HG03139 (cell line): Measurements from ENCODE around the gene YJU2.
"Not testable (repeated sequence)": the region's sequence is repeated elsewhere in the genome, so short reads cannot be mapped to it uniquely, and the experiment has no call there.

Experiments
- ATAC-seq: cut with Tn5 transposase; IDR thresholded peaks from one replicate; pipeline ENCODE4 v1.9.1; 2021; ENCODE audit not compliant: unreplicated experiment

YJU2 gene

GRCh38 chr19:4267101-4267900 is 20.4 kb downstream of the YJU2 start:
- ATAC-seq: no peak

GRCh38 chr19:4267901-4268815 is 21.3 kb downstream of the YJU2 start:
- ATAC-seq: no peak

DNA sequence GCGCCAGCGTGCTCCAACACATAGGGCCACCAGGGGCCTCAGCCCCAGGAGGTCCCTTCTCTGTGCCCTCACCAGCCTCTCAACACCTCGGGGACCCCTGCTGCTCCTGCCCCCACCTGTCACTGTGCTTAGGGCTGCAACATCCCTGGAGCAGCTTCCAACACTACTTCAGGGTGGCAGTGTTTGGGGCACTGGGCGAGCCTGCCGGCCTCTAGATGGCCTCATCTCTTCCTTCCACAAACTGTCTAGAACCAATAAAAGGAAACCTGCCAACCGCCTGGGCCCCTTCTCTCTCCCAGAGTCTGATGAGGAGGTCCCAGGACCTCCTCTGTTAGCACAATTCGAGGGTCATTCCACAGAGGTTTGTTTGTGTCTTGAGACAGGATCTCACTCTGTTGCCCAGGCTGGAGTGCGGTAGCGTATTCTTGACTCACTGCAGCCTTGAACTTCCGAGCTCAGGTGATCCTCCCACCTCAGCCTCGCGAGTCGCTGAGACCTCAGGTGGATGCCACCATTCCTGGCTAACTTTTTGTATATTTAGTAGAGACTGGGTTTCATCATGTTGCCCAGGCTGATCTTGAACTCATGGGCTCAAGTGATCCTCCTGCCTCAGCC is 22.0 kb downstream of the YJU2 start:
- no peak for ATAC-seq

GRCh38 chr19:4272894-4273293 is 26.0 kb downstream of the YJU2 start:
- no peak for ATAC-seq

- ATAC-seq: not testable (repeated sequence)
These were observed 27.4 kb downstream of the YJU2 start for GRCh38 chr19:4274321-4274686.

DNA sequence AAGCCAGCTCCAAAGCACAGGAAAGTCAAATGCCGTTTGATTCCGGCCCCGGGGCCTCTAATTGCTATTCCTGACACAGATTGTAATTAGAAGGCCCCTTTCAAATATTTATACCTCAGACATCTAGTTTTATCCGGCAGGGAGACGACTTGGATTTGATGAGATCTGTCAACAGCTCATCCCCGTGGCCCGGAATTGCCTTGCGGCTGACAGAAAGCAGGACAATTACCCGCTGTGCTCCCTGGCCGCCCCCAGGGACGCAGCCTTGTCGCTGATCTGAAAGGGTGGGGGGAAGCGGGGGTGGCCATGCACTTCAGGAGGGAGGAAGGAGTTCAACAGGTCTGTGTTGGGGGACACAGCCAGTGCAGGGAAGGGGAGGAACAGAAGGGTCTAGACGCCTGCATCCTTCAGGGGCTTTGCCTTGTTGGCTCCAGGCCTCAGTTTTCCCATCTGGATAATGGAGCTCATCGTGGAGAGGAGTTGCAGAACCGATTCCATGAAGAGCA is 30.4 kb downstream of the YJU2 start:
- no peak for ATAC-seq

- ATAC-seq: no peak
These were observed 31.1 kb downstream of the YJU2 start for GRCh38 chr19:4278010-4278409.

DNA sequence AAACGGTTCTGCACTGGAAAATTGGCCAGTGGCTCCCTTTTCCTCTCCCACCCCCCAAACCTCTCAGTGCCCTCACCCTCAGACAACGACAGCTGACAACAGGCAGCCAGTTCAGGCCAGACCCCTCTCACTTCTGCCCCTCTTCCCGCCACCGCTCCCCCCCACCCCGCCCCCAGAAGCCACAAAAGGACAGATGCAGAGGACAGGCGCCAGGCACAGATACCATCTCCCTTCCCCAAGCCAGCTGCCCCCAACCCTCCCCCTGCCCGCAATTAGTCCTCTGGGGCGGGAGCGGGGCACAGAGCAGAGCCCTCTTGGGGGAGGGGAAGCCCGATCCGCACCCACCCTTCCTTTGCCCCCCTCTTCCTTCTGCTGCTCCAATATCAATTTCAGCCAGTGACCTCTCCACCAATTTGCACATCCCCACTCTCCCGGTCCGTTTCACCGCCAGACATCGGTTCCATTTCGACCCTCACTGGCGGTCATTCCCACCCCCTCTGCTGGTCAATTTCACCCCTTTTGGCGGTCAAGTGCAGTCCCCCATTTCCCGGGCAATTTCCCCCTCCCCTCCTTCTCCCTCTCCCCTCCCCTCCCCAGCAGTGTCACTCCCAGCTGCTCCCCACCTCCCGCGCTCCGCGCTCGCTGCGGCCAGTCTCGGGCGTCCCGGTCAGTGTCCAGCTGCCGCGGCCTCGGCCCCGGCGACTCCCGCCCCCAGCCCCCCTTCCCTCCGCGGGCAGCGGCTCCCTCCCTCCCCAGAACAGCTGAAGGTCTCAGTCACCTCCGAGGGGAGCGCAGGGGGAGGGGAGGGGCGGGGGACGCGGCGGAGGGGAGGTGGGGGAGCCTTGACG is 31.8 kb downstream of the YJU2 start, which contains the start of gene SHD:
TSS of gene SHD (plus strand) at position 848 of the 848 bp plus-strand sequence. CDS start 798 bp downstream, outside the sequence.
- ATAC-seq: no peak

GRCh38 chr19:4279267-4279529 is 32.3 kb downstream of the YJU2 start:
- no peak for ATAC-seq

GRCh38 chr19:4279530-4280422 is 32.9 kb downstream of the YJU2 start:
- ATAC-seq: no peak

GRCh38 chr19:4284176-4284958 is 37.5 kb downstream of the YJU2 start:
- no peak for ATAC-seq

- ATAC-seq: no peak
These were observed 38.1 kb downstream of the YJU2 start for GRCh38 chr19:4284974-4285373.

DNA sequence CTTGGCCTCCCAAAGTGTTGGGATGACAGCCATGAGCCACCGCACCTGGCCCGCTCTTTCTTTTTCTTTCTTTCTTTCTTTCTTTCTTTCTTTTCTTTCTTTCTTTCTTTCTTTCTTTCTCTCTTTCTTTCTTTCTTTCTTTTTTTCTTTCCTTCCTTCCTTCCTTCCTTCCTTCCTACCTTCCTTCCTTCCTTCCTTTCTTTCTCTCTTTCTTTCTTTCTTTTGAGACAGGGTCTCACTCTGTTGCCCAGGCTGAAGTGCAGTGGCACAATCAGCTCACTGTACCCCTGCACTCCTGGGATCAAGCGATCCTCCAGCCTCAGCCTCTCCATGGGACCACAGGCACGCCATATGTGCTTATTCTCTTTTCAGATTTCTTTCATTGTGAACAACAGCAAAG is 39.3 kb downstream of the YJU2 start:
- not testable (repeated sequence) for ATAC-seq

GRCh38 chr19:4288091-4288777 is 41.4 kb downstream of the YJU2 start:
- ATAC-seq: no peak

GRCh38 chr19:4291184-4291732 is 44.4 kb downstream of the YJU2 start:
- ATAC-seq: no peak

GRCh38 chr19:4292515-4292914 is 45.6 kb downstream of the YJU2 start:
- ATAC-seq: no peak

GRCh38 chr19:4294389-4294788 is 47.5 kb downstream of the YJU2 start:
- no peak for ATAC-seq
